ENCODE data around the gene EHF. TPM values are rescaled to one million over a fixed set of nuclear protein-coding genes. Genes with fewer than 3 reads are reported as not detected.

The EHF gene
- total RNA-seq, 4 donors from 2014 or later = 3.8 to 13.9 (median 8.1) TPM

DNA sequence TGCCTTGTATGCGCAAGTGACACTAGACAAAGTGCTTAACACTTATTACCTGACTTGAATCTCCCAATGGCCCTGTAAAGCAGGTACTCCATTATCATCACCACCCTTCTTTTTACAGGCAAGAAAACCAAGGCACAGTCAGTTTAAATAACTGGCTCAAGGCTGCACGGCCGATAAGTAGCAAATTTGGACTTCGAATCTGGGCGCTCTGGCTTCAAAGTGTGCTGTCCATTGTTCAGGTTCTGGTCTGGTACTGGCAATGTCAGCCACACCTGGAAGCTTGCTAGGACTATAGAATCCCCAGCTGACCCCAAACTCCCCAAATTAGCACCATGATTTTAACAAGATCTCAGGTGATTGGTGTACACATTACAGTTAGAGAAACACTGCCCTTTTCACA is 19.3 kb upstream of the EHF start:
- H3K27me3 ChIP-seq = no peaks in the 10 kb centered on the region
- no peak for DNase-seq
- H3K36me3 ChIP-seq = no peaks in the 10 kb centered on the region
- H3K4me3 ChIP-seq (replicated peaks in 1 of 3) = no peak overlapping the region
- TF ChIP-seq, protein P1, sequence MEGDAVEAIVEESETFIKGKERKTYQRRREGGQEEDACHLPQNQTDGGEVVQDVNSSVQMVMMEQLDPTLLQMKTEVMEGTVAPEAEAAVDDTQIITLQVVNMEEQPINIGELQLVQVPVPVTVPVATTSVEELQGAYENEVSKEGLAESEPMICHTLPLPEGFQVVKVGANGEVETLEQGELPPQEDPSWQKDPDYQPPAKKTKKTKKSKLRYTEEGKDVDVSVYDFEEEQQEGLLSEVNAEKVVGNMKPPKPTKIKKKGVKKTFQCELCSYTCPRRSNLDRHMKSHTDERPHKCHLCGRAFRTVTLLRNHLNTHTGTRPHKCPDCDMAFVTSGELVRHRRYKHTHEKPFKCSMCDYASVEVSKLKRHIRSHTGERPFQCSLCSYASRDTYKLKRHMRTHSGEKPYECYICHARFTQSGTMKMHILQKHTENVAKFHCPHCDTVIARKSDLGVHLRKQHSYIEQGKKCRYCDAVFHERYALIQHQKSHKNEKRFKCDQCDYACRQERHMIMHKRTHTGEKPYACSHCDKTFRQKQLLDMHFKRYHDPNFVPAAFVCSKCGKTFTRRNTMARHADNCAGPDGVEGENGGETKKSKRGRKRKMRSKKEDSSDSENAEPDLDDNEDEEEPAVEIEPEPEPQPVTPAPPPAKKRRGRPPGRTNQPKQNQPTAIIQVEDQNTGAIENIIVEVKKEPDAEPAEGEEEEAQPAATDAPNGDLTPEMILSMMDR (IDR thresholded peaks at IDR 0.05) = no peak
- no peak for TF ChIP-seq POLR2A (IDR thresholded peaks at IDR 0.05)
- WGBS, 2 donors = 91 to 92% methylated on average over 5 of the region's 5 CpGs
- intact Hi-C loops (cut with DNase I) = no loop called here
- no peaks in the 10 kb centered on the region for H3K4me1 ChIP-seq
- no peak overlapping the region for H3K27ac ChIP-seq
- no peaks in the 10 kb centered on the region for H3K9me3 ChIP-seq

DNA sequence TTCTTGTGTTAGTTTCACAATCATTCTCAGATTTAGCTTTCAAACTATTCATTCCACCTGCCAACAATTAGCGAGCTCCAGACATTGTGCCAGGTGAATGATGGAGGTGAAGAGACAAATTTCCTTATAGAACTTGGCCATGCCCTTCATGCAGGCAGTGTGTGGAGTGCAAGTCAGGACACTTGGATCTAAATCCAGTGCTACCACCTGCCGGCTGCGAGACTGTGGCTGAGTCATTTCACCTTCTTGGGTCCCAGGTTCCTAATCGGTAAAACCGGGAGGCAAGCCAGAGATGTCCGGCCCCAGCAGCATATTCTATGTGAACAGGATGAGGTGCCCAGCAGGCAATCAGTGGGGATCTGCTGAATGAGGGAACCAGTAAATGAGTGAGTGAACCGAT is 18.6 kb upstream of the EHF start:
- intact Hi-C loops (cut with DNase I) = no loop called here
- Histone ChIP-seq H3K27me3 (no peaks in the 10 kb centered on the region), H3K27ac (no peak overlapping the region), H3K9me3 (no peaks in the 10 kb centered on the region), H3K4me3 (replicated peaks in 1 of 3) (no peak overlapping the region), H3K4me1 (no peaks in the 10 kb centered on the region), H3K36me3 (no peaks in the 10 kb centered on the region)
- TF ChIP-seq, protein P1 (IDR thresholded peaks at IDR 0.05) = no peak
- TF ChIP-seq POLR2A (IDR thresholded peaks at IDR 0.05) = no peak
- DNase-seq = no peak
- WGBS, 2 donors = 96% methylated on average over 7 of the region's 7 CpGs

- WGBS, 2 donors = 74 to 75% methylated on average over 15 of the region's 15 CpGs
- Histone ChIP-seq H3K36me3 (no peaks in the 10 kb centered on the region), H3K4me3 (replicated peaks in 1 of 3) (no peak overlapping the region), H3K27ac (no peak overlapping the region), H3K9me3 (no peaks in the 10 kb centered on the region), H3K27me3 (no peaks in the 10 kb centered on the region), H3K4me1 (no peaks in the 10 kb centered on the region)
- DNase-seq = no peak
- TF ChIP-seq, protein P1 (IDR thresholded peaks at IDR 0.05) = no peak
- TF ChIP-seq POLR2A (IDR thresholded peaks at IDR 0.05) = no peak
- intact Hi-C loops (cut with DNase I) = no loop called here
Observed at GRCh38 chr11:34603129-34604001, 17.5 kb upstream of the EHF start.

DNA sequence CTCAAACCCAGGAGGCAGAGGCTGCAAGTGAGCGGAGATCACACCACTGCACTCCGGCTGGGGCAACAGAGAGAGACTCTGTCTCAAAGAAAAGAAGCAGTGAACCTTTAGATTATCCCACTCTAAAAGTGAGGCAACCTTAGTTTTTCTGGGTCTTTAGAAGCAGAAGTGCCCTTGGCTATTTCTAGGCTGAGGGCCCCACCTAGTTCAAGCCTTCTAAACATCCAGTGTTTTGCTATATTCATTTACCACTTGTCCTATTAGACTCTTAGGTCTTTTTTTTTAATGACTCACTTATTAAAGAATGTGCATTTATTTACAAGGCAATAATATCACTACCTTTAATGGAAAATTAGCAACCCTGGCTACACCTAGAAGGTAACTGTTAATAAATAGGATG is 16.7 kb upstream of the EHF start:
- H3K27ac ChIP-seq = no peak overlapping the region
- intact Hi-C loops (cut with DNase I) = no loop called here
- DNase-seq = no peak
- no peak overlapping the region for H3K4me3 ChIP-seq (replicated peaks in 1 of 3)
- H3K4me1 ChIP-seq = no peaks in the 10 kb centered on the region
- 91 to 93% methylated on average over 2 of the region's 2 CpGs for WGBS, 2 donors
- H3K36me3 ChIP-seq = no peaks in the 10 kb centered on the region
- TF ChIP-seq, protein P1 (IDR thresholded peaks at IDR 0.05) = no peak
- TF ChIP-seq POLR2A (IDR thresholded peaks at IDR 0.05) = no peak
- no peaks in the 10 kb centered on the region for H3K9me3 ChIP-seq
- no peaks in the 10 kb centered on the region for H3K27me3 ChIP-seq

DNA sequence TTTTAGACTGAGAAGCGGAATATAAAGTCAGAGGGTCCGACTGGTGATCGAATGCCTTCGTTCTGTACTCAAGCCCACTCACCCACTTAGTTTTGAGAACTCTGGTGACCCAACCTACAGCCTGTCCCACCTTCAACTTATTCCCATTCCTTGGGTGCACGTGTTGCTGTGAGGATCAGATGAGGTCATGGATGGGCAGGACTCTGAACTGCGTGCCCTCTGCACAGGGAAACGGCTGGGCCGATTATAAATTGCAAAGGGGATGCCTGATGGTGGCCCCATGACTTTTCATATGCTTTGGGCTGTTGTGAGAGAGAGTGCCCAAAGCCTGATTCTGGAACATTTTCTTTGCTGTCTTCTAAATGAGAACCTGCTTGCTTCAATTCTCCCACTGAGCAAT is 16.0 kb upstream of the EHF start:
- 78% methylated on average over 8 of the region's 8 CpGs for WGBS, 2 donors
- no peak for DNase-seq
- H3K27me3 ChIP-seq = no peaks in the 10 kb centered on the region
- intact Hi-C loops (cut with DNase I) = no loop called here
- no peak overlapping the region for H3K4me3 ChIP-seq (replicated peaks in 1 of 3)
- H3K9me3 ChIP-seq = no peaks in the 10 kb centered on the region
- H3K4me1 ChIP-seq = no peaks in the 10 kb centered on the region
- TF ChIP-seq, protein P1 (IDR thresholded peaks at IDR 0.05) = no peak
- no peak for TF ChIP-seq POLR2A (IDR thresholded peaks at IDR 0.05)
- H3K36me3 ChIP-seq = no peaks in the 10 kb centered on the region
- H3K27ac ChIP-seq = no peak overlapping the region

All from thyroid gland (tissue), 4 donors.